Measurements from ENCODE around the gene TRAK1.

Gene TRAK1

GRCh38 chr3:42159147-42159546, 68.0 kb downstream of the TRAK1 start:
- no peak for DNase-seq

- no peak for DNase-seq
These were observed 68.7 kb downstream of the TRAK1 start for GRCh38 chr3:42159706-42160472.

DNA sequence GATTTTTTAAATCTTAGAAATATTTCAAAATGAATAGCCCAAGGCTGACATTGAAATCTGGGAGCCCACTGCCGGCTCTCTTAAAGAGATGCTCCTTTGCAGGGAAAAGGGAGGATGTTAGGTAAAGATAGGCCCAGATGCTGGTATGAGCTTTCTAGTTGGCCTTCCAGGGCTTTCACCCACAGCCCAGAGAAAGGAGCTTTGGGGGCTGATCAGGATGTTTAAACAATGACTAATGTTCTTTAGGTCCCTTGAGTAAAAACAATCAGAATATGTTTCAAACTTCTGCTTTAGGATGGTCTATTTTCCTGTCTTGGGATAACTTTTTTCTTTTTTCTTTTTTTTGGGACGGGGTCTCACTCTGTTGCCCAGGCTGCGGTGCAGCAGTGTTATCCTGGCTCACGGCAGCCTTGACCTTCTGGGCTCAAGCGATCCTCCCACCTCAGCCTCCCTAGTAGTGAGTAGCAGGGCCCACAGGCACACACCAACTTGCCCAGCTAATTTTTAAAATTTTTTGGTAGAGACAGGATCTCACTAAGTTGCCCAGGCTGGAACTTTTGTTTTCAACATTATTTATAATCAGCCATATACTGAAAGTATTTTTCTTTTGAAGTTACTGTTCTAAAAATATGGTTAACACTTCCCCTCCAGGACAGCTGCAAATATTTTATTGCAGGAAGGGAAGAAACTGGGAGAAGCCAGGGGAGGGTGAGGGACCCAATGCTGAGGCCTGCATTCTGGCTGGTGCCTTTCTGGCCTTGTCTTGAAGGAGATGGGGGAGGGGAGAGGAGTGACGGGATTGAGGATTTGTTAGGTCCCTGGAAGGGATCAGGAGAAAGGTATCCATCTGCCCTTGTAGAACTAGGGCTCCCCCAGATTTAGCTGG, 70.1 kb downstream of the TRAK1 start:
- DNase-seq: peak; percentile 61

DNA sequence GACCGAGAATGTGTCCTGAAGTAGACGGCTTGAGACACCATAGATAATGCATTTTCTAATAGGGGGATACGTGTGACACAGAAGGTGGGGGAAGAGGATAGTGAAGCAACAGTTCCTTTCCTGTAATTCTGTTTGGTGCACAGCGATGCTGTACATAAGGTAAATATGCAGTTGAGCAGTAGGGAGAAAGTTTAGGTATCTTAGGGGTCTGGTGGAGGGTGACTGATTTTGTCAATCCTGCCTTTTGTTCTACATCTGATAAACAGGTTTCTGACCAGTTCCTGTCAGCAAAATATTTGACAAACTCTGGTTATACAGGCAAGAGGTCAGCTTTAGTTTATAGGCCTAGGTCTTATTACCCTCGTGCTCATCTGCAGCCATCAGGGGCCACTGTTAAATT, 71.3 kb downstream of the TRAK1 start:
- no peak for DNase-seq

DNA sequence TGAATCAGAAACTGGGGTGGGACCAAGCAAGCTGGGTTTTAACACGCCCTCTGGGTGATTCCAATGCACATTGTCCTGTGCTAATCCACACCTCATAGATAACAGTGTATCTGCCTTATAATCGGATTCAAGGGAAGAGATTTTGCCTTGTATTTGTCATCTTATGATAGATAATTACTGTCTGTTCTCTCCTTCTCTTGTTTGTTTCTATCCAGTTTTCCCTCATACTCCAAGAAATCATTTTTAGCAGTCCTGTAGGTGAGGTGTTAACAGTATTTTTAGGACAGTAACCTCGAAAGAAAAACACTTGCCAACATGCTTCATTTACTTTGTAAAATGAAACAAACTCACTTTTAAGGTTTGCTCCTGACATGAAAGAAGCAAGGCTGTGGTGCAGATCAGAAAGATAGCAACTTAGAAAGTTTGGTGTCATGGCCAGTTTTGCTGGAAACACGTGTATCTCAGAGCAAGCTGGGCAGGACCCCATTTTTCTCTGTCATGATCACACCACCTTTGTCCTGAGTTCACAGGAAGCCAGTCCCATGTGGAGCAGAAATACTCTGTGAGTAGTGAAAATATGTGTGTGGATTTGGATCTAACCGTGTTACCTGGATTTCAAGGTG, 72.6 kb downstream of the TRAK1 start:
- no peak for DNase-seq

- no peak for DNase-seq
These were observed 73.5 kb downstream of the TRAK1 start for GRCh38 chr3:42164656-42165055.

DNA sequence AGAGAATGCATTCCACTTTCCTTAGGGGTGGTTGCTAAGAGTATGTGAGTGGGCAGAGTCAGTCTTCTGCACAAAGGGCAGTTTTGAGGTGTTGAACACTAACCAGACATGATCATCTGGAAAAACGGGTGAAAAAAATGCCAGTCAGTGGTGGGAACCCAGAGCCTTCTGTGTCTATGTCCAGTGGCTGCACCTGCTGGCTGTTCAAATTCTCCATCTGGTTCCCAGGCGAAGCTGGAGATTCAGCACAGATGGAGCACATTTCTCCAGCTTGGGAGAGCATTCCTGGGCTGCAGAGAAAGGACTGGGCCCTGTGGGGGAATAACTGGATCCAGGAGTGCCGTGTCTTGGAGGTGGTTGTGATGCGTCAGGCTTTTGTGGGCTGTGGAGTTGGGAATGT, 74.1 kb downstream of the TRAK1 start:
- DNase-seq: no peak

GRCh38 chr3:42166214-42166613, 75.1 kb downstream of the TRAK1 start:
- DNase-seq: no peak

GRCh38 chr3:42166662-42167300, 75.6 kb downstream of the TRAK1 start:
- DNase-seq: no peak

DNA sequence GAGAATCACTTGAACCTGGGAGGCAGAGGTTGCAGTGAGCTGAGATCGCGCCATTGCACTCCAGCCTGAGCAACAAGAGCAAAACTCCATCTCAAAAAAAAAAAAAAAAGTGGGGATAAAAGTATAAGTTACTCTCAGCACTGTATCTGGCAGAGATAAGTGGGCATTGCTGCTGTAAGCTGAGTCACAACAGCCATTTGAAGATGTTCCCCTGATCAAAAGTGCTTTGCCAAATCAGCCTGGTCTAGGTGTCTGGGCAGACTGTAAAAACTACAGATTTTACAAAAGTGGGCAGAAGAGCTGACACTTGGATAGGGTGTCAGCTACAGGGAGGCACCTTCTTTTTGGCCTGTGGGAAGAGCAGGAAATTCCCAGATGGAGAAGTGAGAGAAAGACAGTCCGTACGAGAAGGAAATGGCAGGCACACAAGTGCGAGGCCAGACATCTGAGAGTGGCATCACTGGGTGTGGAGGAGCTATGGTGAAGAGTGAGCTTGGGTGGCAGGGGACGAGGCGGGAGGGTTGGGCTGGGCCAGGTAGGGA, 78.5 kb downstream of the TRAK1 start:
- no peak for DNase-seq

GRCh38 chr3:42172047-42172654, 81.0 kb downstream of the TRAK1 start:
- DNase-seq: no peak

GRCh38 chr3:42173307-42173706, 82.2 kb downstream of the TRAK1 start:
- DNase-seq: no peak

DNA sequence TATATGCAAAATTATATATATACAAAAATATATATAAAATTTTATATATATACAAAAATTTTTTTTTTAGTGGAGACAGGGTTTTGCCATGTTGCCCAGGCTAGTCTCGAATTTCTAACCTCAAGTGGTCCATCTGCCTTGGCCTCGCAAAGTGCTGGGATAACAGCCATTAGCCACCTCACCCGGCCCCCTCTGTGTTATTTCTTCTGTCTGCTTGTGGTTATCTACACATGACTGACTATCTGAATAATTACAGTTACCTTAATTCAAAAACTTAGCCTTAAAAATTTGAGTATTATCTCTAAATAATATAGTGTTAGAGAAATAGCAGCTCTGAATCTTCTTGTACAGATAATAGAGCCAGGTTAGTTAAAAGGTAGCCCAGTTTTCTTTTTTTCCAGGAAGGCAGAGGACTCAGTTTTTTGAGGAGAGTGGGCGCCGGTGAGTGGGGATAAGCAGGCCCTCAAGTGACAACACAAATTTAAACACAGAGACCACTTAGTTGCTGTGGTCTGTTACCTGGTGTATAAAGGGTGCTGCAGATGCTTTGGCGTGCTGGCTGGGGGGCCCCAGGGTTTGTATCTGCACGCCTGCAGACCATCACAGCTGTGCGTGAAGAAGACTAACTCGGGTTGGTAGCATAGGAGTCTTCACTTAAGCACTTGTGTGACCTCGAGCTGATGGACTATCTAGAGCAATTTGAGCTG, 83.7 kb downstream of the TRAK1 start:
- no peak for DNase-seq

- DNase-seq: no peak
These were observed 84.5 kb downstream of the TRAK1 start for GRCh38 chr3:42175386-42176240.

DNA sequence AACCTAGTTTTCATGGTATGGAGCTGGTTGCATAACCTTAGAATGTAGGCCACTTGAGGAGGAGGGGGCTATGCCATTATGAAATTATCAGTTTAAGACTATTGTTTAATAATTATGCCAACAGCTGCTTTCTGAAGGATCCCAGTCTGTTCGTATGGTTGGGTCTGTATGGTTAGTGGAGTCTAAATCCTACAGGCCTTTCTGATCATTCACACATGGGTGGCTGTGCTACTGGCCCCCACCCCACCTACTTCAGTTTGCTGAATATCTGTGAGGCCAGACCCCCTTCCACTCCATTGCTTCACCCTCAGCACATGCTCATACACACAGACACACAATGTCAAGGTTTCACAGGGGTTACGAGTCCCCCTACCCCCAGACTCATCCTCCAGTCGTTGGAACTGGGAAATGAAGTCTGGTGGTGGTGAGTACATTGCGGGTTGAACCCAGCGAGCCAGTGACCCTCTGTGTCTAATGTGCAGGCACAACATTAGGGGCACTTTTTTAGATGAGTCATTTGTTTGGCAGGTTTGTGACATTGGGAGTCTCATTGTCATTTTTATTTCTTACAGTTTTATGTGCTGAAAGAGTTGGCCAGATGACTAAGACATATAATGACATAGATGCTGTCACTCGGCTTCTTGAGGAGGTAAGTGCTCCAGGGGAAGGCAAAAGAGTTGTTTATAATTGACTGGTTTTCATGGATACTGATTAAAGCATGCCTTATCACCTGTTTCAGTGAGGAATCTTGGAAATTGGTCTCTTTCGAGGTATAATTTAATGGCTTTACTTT, 85.3 kb downstream of the TRAK1 start:
- no peak for DNase-seq

DNA sequence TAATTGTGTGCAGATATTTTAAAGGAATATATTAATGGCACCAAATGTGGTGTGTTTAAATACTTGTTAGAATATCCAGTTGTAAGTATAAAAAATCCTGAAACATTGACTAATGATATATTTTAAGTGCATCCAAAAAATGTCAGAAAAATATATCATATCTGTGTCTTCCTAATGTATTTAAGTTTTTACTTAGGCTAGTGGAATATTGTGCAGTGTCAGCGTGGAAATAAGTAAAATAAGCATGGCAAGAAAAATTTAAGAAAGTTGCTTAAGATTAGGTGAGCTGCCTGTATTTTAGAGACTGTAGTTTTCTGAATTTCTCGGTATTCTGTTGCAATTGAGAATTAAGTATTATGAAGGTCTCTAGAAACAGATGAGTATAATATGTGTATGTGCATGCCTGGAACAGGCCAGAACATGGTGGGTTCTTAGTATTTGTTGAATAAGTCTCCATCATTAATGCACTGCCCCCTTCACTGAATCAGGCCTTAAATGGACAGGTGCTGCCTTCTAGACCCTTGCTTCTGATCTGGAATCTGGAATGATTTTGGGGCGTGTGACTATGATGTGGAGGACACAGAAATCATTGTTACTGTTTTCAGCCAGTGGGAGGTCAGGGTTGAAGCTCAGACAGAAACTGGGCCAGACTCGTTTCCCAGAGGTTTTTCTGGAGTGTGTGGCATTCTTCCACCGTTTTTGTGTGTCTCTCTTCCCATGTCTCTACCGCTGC, 86.1 kb downstream of the TRAK1 start:
- no peak for DNase-seq

DNA sequence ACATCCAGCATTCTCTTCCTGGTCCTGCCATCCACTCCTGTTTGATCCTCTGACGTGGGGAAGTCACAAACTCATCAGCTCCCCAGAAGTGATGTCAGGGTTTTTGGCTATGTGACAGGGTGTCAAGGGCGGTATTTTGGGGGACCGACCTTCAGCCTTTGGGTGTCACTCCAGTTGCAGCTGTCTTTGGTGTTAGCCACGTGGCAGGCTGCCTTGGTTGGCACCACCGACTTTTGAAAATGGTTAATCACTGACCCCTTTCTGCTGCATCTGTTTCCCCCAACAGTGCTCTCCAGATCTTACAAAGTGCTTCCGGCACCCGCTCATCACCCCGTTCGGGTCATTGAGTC, 86.6 kb downstream of the TRAK1 start:
- DNase-seq: no peak

GRCh38 chr3:42179110-42179725, 88.1 kb downstream of the TRAK1 start:
- DNase-seq: peak; percentile 87

GRCh38 chr3:42180901-42181300, 89.7 kb downstream of the TRAK1 start:
- no peak for DNase-seq
